Fibroblast of upper back skin (primary cell): ENCODE measurements around the gene CRLF1.

Source experiments
- DNase-seq: peaks from one replicate; pipeline ENCODE4 v3.0.0-alpha.2; 2013

The CRLF1 gene

GRCh38 chr19:18636183-18636968, 29.8 kb upstream of the CRLF1 start:
- DNase-seq: peak; percentile 93

- DNase-seq: no peak
Measured at GRCh38 chr19:18635831-18636182, 29.2 kb upstream of the CRLF1 start.

- peak; percentile 4 for DNase-seq
Measured at GRCh38 chr19:18634612-18635297, 28.2 kb upstream of the CRLF1 start.

- no peak for DNase-seq
Measured at GRCh38 chr19:18633321-18633720, 26.7 kb upstream of the CRLF1 start.

GRCh38 chr19:18629166-18630088, 22.8 kb upstream of the CRLF1 start:
- no peak for DNase-seq

- DNase-seq: peak; percentile 22
Measured at GRCh38 chr19:18626906-18627305, 20.3 kb upstream of the CRLF1 start.

GRCh38 chr19:18620902-18621301, 14.3 kb upstream of the CRLF1 start:
- no peak for DNase-seq

GRCh38 chr19:18620311-18620710, 13.7 kb upstream of the CRLF1 start:
- DNase-seq: no peak

- DNase-seq: no peak
Measured at GRCh38 chr19:18618236-18618635, 11.6 kb upstream of the CRLF1 start.

GRCh38 chr19:18617562-18617961, 11.0 kb upstream of the CRLF1 start:
- DNase-seq: no peak

- DNase-seq: no peak
Measured at GRCh38 chr19:18616023-18616422, 9.4 kb upstream of the CRLF1 start.

- no peak for DNase-seq
Measured at GRCh38 chr19:18613589-18614234, 7.1 kb upstream of the CRLF1 start.

GRCh38 chr19:18612772-18613588, 6.4 kb upstream of the CRLF1 start, which contains the start of gene TMEM59L:
TMEM59L (plus strand) TSS chr19:18612870; CDS start chr19:18612959, 89 bp downstream.
- DNase-seq: no peak

GRCh38 chr19:18612051-18612771, 5.6 kb upstream of the CRLF1 start:
- no peak for DNase-seq

- no peak for DNase-seq
Measured at GRCh38 chr19:18611327-18612050, 4.9 kb upstream of the CRLF1 start.

GRCh38 chr19:18610556-18611326, 4.1 kb upstream of the CRLF1 start:
- no peak for DNase-seq

- DNase-seq: no peak
Measured at GRCh38 chr19:18610245-18610555, 3.6 kb upstream of the CRLF1 start.

GRCh38 chr19:18609717-18610051, 3.1 kb upstream of the CRLF1 start:
- DNase-seq: no peak

- no peak for DNase-seq
Measured at GRCh38 chr19:18608805-18609716, 2.5 kb upstream of the CRLF1 start.
